ENCODE results near the gene ANXA2. TPM values are rescaled to one million over a fixed set of nuclear protein-coding genes. Genes with fewer than 3 reads are reported as not detected.
"Not testable (repeated sequence)": the region's sequence is repeated elsewhere in the genome, so short reads cannot be mapped to it uniquely, and the experiment has no call there.

The ANXA2 gene
- total RNA-seq, 1 experiment from 2014 or later = 2,114 TPM

- ATAC-seq (no peak), DNase-seq (no peak)
- Histone ChIP-seq H3K4me1 (ENCODE audit: insufficient read depth, low read length) (no peaks in the 10 kb centered on the region), H4K20me1 (ENCODE audit: low read length) (0 out of 2 replicates have a peak, but pooled peaks cover 4% of the 10 kb centered on the region), H3K27me3 (ENCODE audit: low read length) (no peaks in the 10 kb centered on the region), H3K4me3 (ENCODE audit: low read length) (no peak overlapping the region), H3K9me3 (ENCODE audit: low read length) (no peaks in the 10 kb centered on the region), H3K36me3 (ENCODE audit: low read depth, low read length) (no peaks in the 10 kb centered on the region), H3K79me2 (ENCODE audit: low read length) (no peaks in the 10 kb centered on the region), H3F3A (ENCODE audit: low read length, unreplicated experiment) (no peaks in the 10 kb centered on the region), H3K9me2 (replicated peaks; ENCODE audit: low read length) (no peaks in the 10 kb centered on the region), H3K4me2 (ENCODE audit: low read length) (no peak overlapping the region), H3K9ac (ENCODE audit: low read length) (no peak overlapping the region), H2AFZ (ENCODE audit: low read length) (no peak overlapping the region), H3K27ac (ENCODE audit: low read length) (no peak overlapping the region)
- intact Hi-C loops (cut with micrococcal nuclease) = no loop called here
- TF ChIP-seq CTCF (conservative IDR thresholded peaks at IDR 0.05; ENCODE audit: low read depth, low read length) = no peak
- no peak for TF ChIP-seq EZH2phosphoT487 (IDR thresholded peaks at IDR 0.05; ENCODE audit: borderline replicate concordance, low read length)
- TF ChIP-seq EZH2 (IDR thresholded peaks at IDR 0.05; ENCODE audit: low read length, unreplicated experiment) = no peak
- POLR2A ChIA-PET (ENCODE audit: unreplicated experiment) = no interaction called here
- CTCF ChIA-PET = no interaction called here
- no TSS peak for BruUV-seq (replicated peaks)
Measured at GRCh38 chr15:60339236-60339635, 58.5 kb downstream of the ANXA2 start.

GRCh38 chr15:60338810-60339209 lies 59.0 kb downstream of the ANXA2 start:
- DNase-seq (no peak), ATAC-seq (no peak)
- H3K9ac ChIP-seq (ENCODE audit: low read length) = no peak overlapping the region
- no TSS peak for BruUV-seq (replicated peaks)
- H3K27me3 ChIP-seq (ENCODE audit: low read length) = no peaks in the 10 kb centered on the region
- no peak overlapping the region for H3K4me2 ChIP-seq (ENCODE audit: low read length)
- H3K36me3 ChIP-seq (ENCODE audit: low read depth, low read length) = no peaks in the 10 kb centered on the region
- ChIA-PET CTCF (no interaction called here), POLR2A (ENCODE audit: unreplicated experiment) (no interaction called here)
- no peak overlapping the region for H3K27ac ChIP-seq (ENCODE audit: low read length)
- H3K4me3 ChIP-seq (ENCODE audit: low read length) = no peak overlapping the region
- no peaks in the 10 kb centered on the region for H3K9me3 ChIP-seq (ENCODE audit: low read length)
- no peaks in the 10 kb centered on the region for H3K79me2 ChIP-seq (ENCODE audit: low read length)
- no peaks in the 10 kb centered on the region for H3K9me2 ChIP-seq (replicated peaks; ENCODE audit: low read length)
- H4K20me1 ChIP-seq (ENCODE audit: low read length) = 0 out of 2 replicates have a peak, but pooled peaks cover 2% of the 10 kb centered on the region
- H3K4me1 ChIP-seq (ENCODE audit: insufficient read depth, low read length) = no peaks in the 10 kb centered on the region
- no peaks in the 10 kb centered on the region for H3F3A ChIP-seq (ENCODE audit: low read length, unreplicated experiment)
- TF ChIP-seq CTCF (conservative IDR thresholded peaks at IDR 0.05; ENCODE audit: low read depth, low read length) = no peak
- no peak for TF ChIP-seq EZH2 (IDR thresholded peaks at IDR 0.05; ENCODE audit: low read length, unreplicated experiment)
- TF ChIP-seq EZH2phosphoT487 (IDR thresholded peaks at IDR 0.05; ENCODE audit: borderline replicate concordance, low read length) = no peak
- intact Hi-C loops (cut with micrococcal nuclease) = no loop called here
- H2AFZ ChIP-seq (ENCODE audit: low read length) = no peak overlapping the region

GRCh38 chr15:60337076-60337475 lies 60.7 kb downstream of the ANXA2 start:
- H4K20me1 ChIP-seq (ENCODE audit: low read length) = no peaks in the 10 kb centered on the region
- BruUV-seq (replicated peaks) = no TSS peak
- no peaks in the 10 kb centered on the region for H3K9me3 ChIP-seq (ENCODE audit: low read length)
- H2AFZ ChIP-seq (ENCODE audit: low read length) = no peak overlapping the region
- H3K4me3 ChIP-seq (ENCODE audit: low read length) = no peak overlapping the region
- intact Hi-C loops (cut with micrococcal nuclease) = no loop called here
- H3K9ac ChIP-seq (ENCODE audit: low read length) = no peak overlapping the region
- no peak overlapping the region for H3K4me2 ChIP-seq (ENCODE audit: low read length)
- CTCF ChIA-PET = no interaction called here
- H3K79me2 ChIP-seq (ENCODE audit: low read length) = no peaks in the 10 kb centered on the region
- H3F3A ChIP-seq (ENCODE audit: low read length, unreplicated experiment) = no peaks in the 10 kb centered on the region
- H3K9me2 ChIP-seq (replicated peaks; ENCODE audit: low read length) = no peaks in the 10 kb centered on the region
- no peak for ATAC-seq
- DNase-seq = no peak
- H3K27me3 ChIP-seq (ENCODE audit: low read length) = no peaks in the 10 kb centered on the region
- POLR2A ChIA-PET (ENCODE audit: unreplicated experiment) = no interaction called here
- H3K36me3 ChIP-seq (ENCODE audit: low read depth, low read length) = no peaks in the 10 kb centered on the region
- no peak for TF ChIP-seq EZH2 (IDR thresholded peaks at IDR 0.05; ENCODE audit: low read length, unreplicated experiment)
- no peak for TF ChIP-seq CTCF (conservative IDR thresholded peaks at IDR 0.05; ENCODE audit: low read depth, low read length)
- no peak for TF ChIP-seq EZH2phosphoT487 (IDR thresholded peaks at IDR 0.05; ENCODE audit: borderline replicate concordance, low read length)
- H3K27ac ChIP-seq (ENCODE audit: low read length) = no peak overlapping the region
- no peaks in the 10 kb centered on the region for H3K4me1 ChIP-seq (ENCODE audit: insufficient read depth, low read length)

DNA sequence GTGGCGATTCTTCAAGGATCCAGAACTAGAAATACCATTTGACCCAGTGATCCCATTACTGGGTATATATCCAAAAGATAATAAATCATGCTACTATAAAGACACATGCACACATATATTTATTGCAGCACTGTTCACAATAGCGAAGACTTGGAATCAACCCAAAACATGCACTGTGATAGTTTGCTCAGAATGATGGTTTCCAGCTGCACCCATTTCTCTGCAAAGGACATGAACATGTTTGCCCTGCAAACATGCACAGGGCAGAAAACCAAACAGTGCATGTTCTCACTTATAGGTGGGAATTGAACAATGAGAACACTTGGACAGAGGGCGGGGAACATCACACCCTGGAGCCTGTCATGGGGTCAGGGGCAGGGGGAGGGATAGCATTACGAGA lies 62.5 kb downstream of the ANXA2 start:
- H3K9me2 ChIP-seq (replicated peaks; ENCODE audit: low read length); H3F3A ChIP-seq (ENCODE audit: low read length, unreplicated experiment); H3K9ac ChIP-seq (ENCODE audit: low read length); DNase-seq; BruUV-seq (replicated peaks); H3K9me3 ChIP-seq (ENCODE audit: low read length); intact Hi-C loops (cut with micrococcal nuclease); ATAC-seq; H2AFZ ChIP-seq (ENCODE audit: low read length); H3K79me2 ChIP-seq (ENCODE audit: low read length); H3K4me1 ChIP-seq (ENCODE audit: insufficient read depth, low read length); H3K36me3 ChIP-seq (ENCODE audit: low read depth, low read length); H3K4me3 ChIP-seq (ENCODE audit: low read length); H4K20me1 ChIP-seq (ENCODE audit: low read length); H3K27me3 ChIP-seq (ENCODE audit: low read length); H3K27ac ChIP-seq (ENCODE audit: low read length); H3K4me2 ChIP-seq (ENCODE audit: low read length); POLR2A ChIA-PET (ENCODE audit: unreplicated experiment): not testable (repeated sequence)
- CTCF ChIA-PET = interaction anchor here (0.6 kb wide), 1 partner anchor 142 kb away, joined by 6 read pairs; no protein-coding TSS in a partner anchor
